Karpas-422 (cell line): ENCODE results near the gene AIMP1. TPM values are rescaled to one million over a fixed set of nuclear protein-coding genes. Genes with fewer than 3 reads are reported as not detected.
A peak's percentile ranks its signal among the peaks of the same experiment; 100 is the strongest.

ENCODE experiments used
- DNase-seq: peaks from one replicate; pipeline ENCODE4 v3.0.0-alpha.2; 2015
- H2AFZ ChIP-seq: fragments of 200-600 bp; sonication (generic); 2 replicates; pipeline ENCODE4 v1.6.1; 2014; ENCODE audit warnings: antibody characterized with exemption, low read length, mixed read lengths
- H3K27ac ChIP-seq: fragments of 200-600 bp; sonication (generic); 2 replicates; pipeline ENCODE4 v1.5.1; 2014; ENCODE audit warnings: mild to moderate bottlenecking, low read length, moderate library complexity
- H3K27me3 ChIP-seq: fragments of 200-600 bp; sonication (generic); 2 replicates; pipeline ENCODE4 v1.6.1; 2014; ENCODE audit warnings: low read length, mixed read lengths
- H3K36me3 ChIP-seq: fragments of 200-600 bp; sonication (generic); 2 replicates; pipeline ENCODE4 v1.6.1; 2014; ENCODE audit warnings: low read length, mixed read lengths; ENCODE audit not compliant: insufficient read depth
- H3K4me1 ChIP-seq: fragments of 200-600 bp; sonication (generic); 2 replicates; pipeline ENCODE4 v1.6.1; 2014; ENCODE audit warnings: mild to moderate bottlenecking, low read length, mixed read lengths
- H3K4me2 ChIP-seq: fragments of 200-600 bp; sonication (generic); 2 replicates; pipeline ENCODE4 v1.6.1; 2014; ENCODE audit warnings: low read length, low read depth, mild to moderate bottlenecking; ENCODE audit not compliant: poor library complexity, severe bottlenecking
- H3K4me3 ChIP-seq: fragments of 200-600 bp; sonication (generic); 2 replicates; pipeline ENCODE4 v1.5.1; 2014; ENCODE audit warnings: mild to moderate bottlenecking, antibody characterized with exemption, low read length, mixed read lengths
- H3K79me2 ChIP-seq: fragments of 200-600 bp; sonication (generic); 2 replicates; pipeline ENCODE4 v1.6.1; 2014; ENCODE audit warnings: mild to moderate bottlenecking, low read length, mixed read lengths
- H3K9ac ChIP-seq: fragments of 200-600 bp; sonication (generic); 2 replicates; pipeline ENCODE4 v1.6.0; 2014; ENCODE audit warnings: low read length
- H3K9me2 ChIP-seq: fragments of 200-600 bp; sonication (generic), shearing (Covaris generic); replicated peaks from 2 replicates; pipeline ENCODE4 v1.6.0; 2014; ENCODE audit warnings: mild to moderate bottlenecking, low read length, moderate library complexity; ENCODE audit not compliant: insufficient read depth
- H3K9me3 ChIP-seq: fragments of 300-700, 200-600 bp; sonication (generic); 2 replicates; pipeline ENCODE4 v1.6.1; 2014; ENCODE audit warnings: low read length, mixed read lengths
- H4K20me1 ChIP-seq: fragments of 200-600 bp; sonication (generic); 2 replicates; pipeline ENCODE4 v1.6.1; 2014; ENCODE audit warnings: mild to moderate bottlenecking, antibody characterized with exemption, low read length, low read depth; ENCODE audit not compliant: insufficient read depth
- total RNA-seq: library from RNA; depleted of rRNA; stranded (reverse); fragments of >200 nt; shearing (Covaris generic); gene quantifications from 2 replicates; pipeline ENCODE4 v1.2.3, GENCODE V29; 2014; ENCODE audit warnings: low replicate concordance

Gene AIMP1
- total RNA-seq, 1 experiment from 2014 or later, result 38.7 TPM

DNA sequence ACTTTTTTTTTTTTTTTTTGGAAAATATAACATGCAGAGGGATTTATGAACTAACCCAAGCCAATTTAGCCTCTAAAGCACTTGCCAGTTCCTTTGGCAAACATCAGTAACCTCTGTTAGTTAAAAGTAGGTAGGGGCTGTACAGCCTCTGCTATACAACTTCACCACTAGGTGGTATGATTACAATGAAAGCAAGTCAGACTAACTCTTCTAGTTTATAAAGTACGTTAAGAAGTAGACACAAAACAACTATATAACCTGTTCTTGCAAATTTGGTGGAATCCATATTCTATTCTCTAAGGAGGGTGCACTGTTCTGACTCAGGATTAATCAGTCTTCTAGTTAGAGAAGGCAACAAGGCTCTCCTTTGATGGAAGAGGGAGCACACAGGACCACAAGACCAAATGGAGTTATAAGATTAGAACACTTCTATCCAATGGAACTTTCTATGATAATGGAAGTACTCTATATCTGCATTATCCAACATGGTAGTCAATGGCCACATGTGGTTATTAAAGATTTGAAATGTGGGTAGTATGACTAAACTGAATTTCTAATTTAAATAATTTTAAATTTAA is 12.8 kb downstream of the AIMP1 start:
- Histone ChIP-seq H3K9ac (no peak overlapping the region), H3K4me2 (no peak overlapping the region), H4K20me1 (no peaks in the 10 kb centered on the region), H3K9me2 (no peaks in the 10 kb centered on the region), H2AFZ (no peak overlapping the region), H3K4me1 (peaks cover 16% of the 10 kb centered on the region), H3K79me2 (peaks cover 52% of the 10 kb centered on the region), H3K4me3 (no peak overlapping the region), H3K27ac (no peak overlapping the region), H3K36me3 (peaks cover 66% of the 10 kb centered on the region), H3K9me3 (no peaks in the 10 kb centered on the region), H3K27me3 (no peaks in the 10 kb centered on the region)
- DNase-seq, result peak; percentile 74

- no peak for DNase-seq
- H3K27me3 ChIP-seq, result no peaks in the 10 kb centered on the region
- no peak overlapping the region for H3K4me2 ChIP-seq
- H3K27ac ChIP-seq, result no peak overlapping the region
- H3K4me3 ChIP-seq, result no peak overlapping the region
- no peak overlapping the region for H3K9ac ChIP-seq
- peaks cover 13% of the 10 kb centered on the region for H3K4me1 ChIP-seq
- no peak overlapping the region for H2AFZ ChIP-seq
- no peaks in the 10 kb centered on the region for H3K9me2 ChIP-seq
- no peaks in the 10 kb centered on the region for H4K20me1 ChIP-seq
- H3K79me2 ChIP-seq, result peaks cover 58% of the 10 kb centered on the region
- peaks cover 78% of the 10 kb centered on the region for H3K36me3 ChIP-seq
- H3K9me3 ChIP-seq, result no peaks in the 10 kb centered on the region
Measured at GRCh38 chr4:106333186-106333585, 16.8 kb downstream of the AIMP1 start.

GRCh38 chr4:106334741-106335470 is 18.6 kb downstream of the AIMP1 start:
- DNase-seq, result no peak
- no peak overlapping the region for H3K9ac ChIP-seq
- no peak overlapping the region for H3K4me3 ChIP-seq
- H3K4me2 ChIP-seq, result no peak overlapping the region
- H2AFZ ChIP-seq, result no peak overlapping the region
- H3K9me3 ChIP-seq, result no peaks in the 10 kb centered on the region
- H3K79me2 ChIP-seq, result peaks cover 70% of the 10 kb centered on the region
- H3K27me3 ChIP-seq, result no peaks in the 10 kb centered on the region
- no peaks in the 10 kb centered on the region for H4K20me1 ChIP-seq
- H3K9me2 ChIP-seq, result no peaks in the 10 kb centered on the region
- no peak overlapping the region for H3K27ac ChIP-seq
- H3K4me1 ChIP-seq, result peaks cover 13% of the 10 kb centered on the region
- peaks cover 85% of the 10 kb centered on the region for H3K36me3 ChIP-seq

- H3K79me2 ChIP-seq, result peaks cover 74% of the 10 kb centered on the region
- H3K27me3 ChIP-seq, result no peaks in the 10 kb centered on the region
- no peaks in the 10 kb centered on the region for H4K20me1 ChIP-seq
- H3K4me3 ChIP-seq, result no peak overlapping the region
- no peak overlapping the region for H3K27ac ChIP-seq
- H3K36me3 ChIP-seq, result peaks cover 85% of the 10 kb centered on the region
- no peak for DNase-seq
- H2AFZ ChIP-seq, result no peak overlapping the region
- no peak overlapping the region for H3K4me2 ChIP-seq
- H3K9me3 ChIP-seq, result no peaks in the 10 kb centered on the region
- H3K9ac ChIP-seq, result no peak overlapping the region
- H3K9me2 ChIP-seq, result no peaks in the 10 kb centered on the region
- H3K4me1 ChIP-seq, result peaks cover 13% of the 10 kb centered on the region
Measured at GRCh38 chr4:106336618-106337017, 20.3 kb downstream of the AIMP1 start.

GRCh38 chr4:106337916-106338315 is 21.6 kb downstream of the AIMP1 start:
- Histone ChIP-seq H3K9me3 (no peaks in the 10 kb centered on the region), H3K79me2 (peaks cover 82% of the 10 kb centered on the region), H3K4me1 (peaks cover 13% of the 10 kb centered on the region), H3K27me3 (no peaks in the 10 kb centered on the region), H3K9me2 (no peaks in the 10 kb centered on the region), H2AFZ (no peak overlapping the region), H3K9ac (no peak overlapping the region), H3K4me3 (no peak overlapping the region), H4K20me1 (peaks cover 1% of the 10 kb centered on the region; the same call in 1 of the 2 replicates), H3K4me2 (no peak overlapping the region), H3K36me3 (peaks cover 90% of the 10 kb centered on the region), H3K27ac (no peak overlapping the region)
- DNase-seq, result no peak

- Histone ChIP-seq H3K9me2 (no peaks in the 10 kb centered on the region), H3K36me3 (peaks cover 86% of the 10 kb centered on the region), H2AFZ (no peak overlapping the region), H3K4me3 (no peak overlapping the region), H3K9me3 (no peaks in the 10 kb centered on the region), H3K9ac (no peak overlapping the region), H3K4me1 (peaks cover 13% of the 10 kb centered on the region), H3K4me2 (no peak overlapping the region), H3K27me3 (no peaks in the 10 kb centered on the region), H3K79me2 (peaks cover 85% of the 10 kb centered on the region), H3K27ac (no peak overlapping the region), H4K20me1 (peaks cover 7% of the 10 kb centered on the region; the same call in 1 of the 2 replicates)
- DNase-seq, result no peak
Measured at GRCh38 chr4:106338671-106339070, 22.3 kb downstream of the AIMP1 start.

DNA sequence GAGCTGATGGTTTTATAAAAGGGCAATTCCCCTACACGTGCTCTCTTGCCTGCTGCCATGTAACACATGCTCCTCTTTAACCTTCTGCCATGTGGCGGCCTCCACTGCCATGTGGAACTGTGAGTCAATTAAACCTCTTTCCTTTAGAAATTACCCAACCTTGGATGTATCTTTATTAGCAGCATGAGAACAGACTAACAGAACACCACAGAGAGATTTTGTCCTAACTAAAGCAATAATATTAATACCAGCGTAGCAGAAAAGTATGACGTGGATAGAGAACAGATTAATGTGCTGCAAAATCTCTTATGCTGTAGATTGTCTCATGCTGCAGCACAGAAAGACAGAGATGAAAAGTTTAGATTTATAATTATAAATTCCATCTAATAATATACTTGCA is 23.1 kb downstream of the AIMP1 start:
- peaks cover 78% of the 10 kb centered on the region for H3K36me3 ChIP-seq
- no peaks in the 10 kb centered on the region for H3K27me3 ChIP-seq

GRCh38 chr4:106340774-106341173 is 24.4 kb downstream of the AIMP1 start:
- no peak for DNase-seq
- H2AFZ ChIP-seq, result no peak overlapping the region
- H3K36me3 ChIP-seq, result peaks cover 69% of the 10 kb centered on the region

More for the DNA sequence above, 23.1 kb downstream of the AIMP1 start:
- no peaks in the 10 kb centered on the region for H3K9me2 ChIP-seq
- H4K20me1 ChIP-seq, result peaks cover 7% of the 10 kb centered on the region; the same call in 1 of the 2 replicates
- no peaks in the 10 kb centered on the region for H3K9me3 ChIP-seq
- no peak overlapping the region for H3K9ac ChIP-seq
- no peak overlapping the region for H3K27ac ChIP-seq
- H3K4me3 ChIP-seq, result no peak overlapping the region
- H3K4me2 ChIP-seq, result no peak overlapping the region
- H2AFZ ChIP-seq, result no peak overlapping the region
- H3K79me2 ChIP-seq, result peaks cover 86% of the 10 kb centered on the region
- DNase-seq, result no peak
- H3K4me1 ChIP-seq, result peaks cover 13% of the 10 kb centered on the region

More at GRCh38 chr4:106340774-106341173, 24.4 kb downstream of the AIMP1 start:
- Histone ChIP-seq H3K4me1 (peaks cover 13% of the 10 kb centered on the region), H3K4me3 (no peak overlapping the region), H3K79me2 (peaks cover 89% of the 10 kb centered on the region), H3K27ac (no peak overlapping the region), H3K27me3 (no peaks in the 10 kb centered on the region), H3K4me2 (no peak overlapping the region), H3K9me2 (no peaks in the 10 kb centered on the region), H4K20me1 (peaks cover 7% of the 10 kb centered on the region; the same call in 1 of the 2 replicates), H3K9ac (no peak overlapping the region), H3K9me3 (no peaks in the 10 kb centered on the region)
